Measurements from ENCODE around the gene ETV1. TPM values are rescaled to one million over a fixed set of nuclear protein-coding genes. Genes with fewer than 3 reads are reported as not detected.
A peak's percentile ranks its signal among the peaks of the same experiment; 100 is the strongest.

The ETV1 gene
- total RNA-seq, 1 experiment from 2014 or later = 23.3 TPM

DNA sequence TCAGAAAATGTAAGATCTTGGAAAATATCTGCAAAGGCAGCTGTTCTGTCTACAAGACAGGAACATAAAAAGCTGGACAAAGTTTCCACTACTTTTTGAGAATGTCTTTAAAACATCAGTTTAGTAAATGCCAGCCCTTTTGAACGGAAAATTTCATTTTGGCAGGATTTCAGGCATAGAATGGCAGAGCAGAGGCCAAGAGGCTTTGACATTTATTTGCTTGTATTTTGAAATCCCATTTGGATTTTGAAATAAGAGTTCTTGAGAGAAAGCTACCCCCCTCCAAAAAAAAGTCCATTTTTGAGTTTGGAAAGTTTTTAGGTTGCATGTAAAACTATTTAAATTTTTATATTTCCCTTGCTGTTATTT, 3.1 kb upstream of the ETV1 start:
- ChIA-PET CTCF (interaction anchor here (1.0 kb wide), 1 partner anchor 12 kb away, joined by 3 read pairs; no protein-coding TSS in a partner anchor), POLR2A (no interaction called here), RAD21 (ENCODE audit: low non-redundant PET in 1 of 2, low total read pairs in 2 of 2, uncharacterized antibody in 2 of 2, unreplicated experiment in 2 of 2) (no interaction called here)
- no peak overlapping the region for H3K9ac ChIP-seq (ENCODE audit: low read length)
- intact Hi-C loops (cut with micrococcal nuclease) = no loop called here
- no peaks in the 10 kb centered on the region for H3K27me3 ChIP-seq (ENCODE audit: insufficient read depth, low read length)
- BruUV-seq (replicated peaks) = no TSS peak
- no peaks in the 10 kb centered on the region for H3K79me2 ChIP-seq (ENCODE audit: insufficient read depth, low read length)
- TF ChIP-seq EGR1 (IDR thresholded peaks at IDR 0.05; ENCODE audit: low read depth) (no peak), ZNF274 (IDR thresholded peaks at IDR 0.05; ENCODE audit: low read depth, low read length) (no peak), EZH2 (IDR thresholded peaks at IDR 0.05) (no peak), SRF (IDR thresholded peaks at IDR 0.05; ENCODE audit: low read depth) (no peak), TCF7L2 (IDR thresholded peaks at IDR 0.05; ENCODE audit: borderline replicate concordance, extremely low read depth, insufficient read depth, insufficient read length) (no peak), SP1 (IDR thresholded peaks at IDR 0.05; ENCODE audit: low read depth) (no peak), RAD21 (IDR thresholded peaks at IDR 0.05; ENCODE audit: low read depth) (no peak), FOSL1 (IDR thresholded peaks at IDR 0.05; ENCODE audit: low read depth) (no peak), POLR2A (IDR thresholded peaks at IDR 0.05; ENCODE audit: borderline replicate concordance, extremely low read depth, insufficient read depth, insufficient read length) (no peak), JUND (IDR thresholded peaks at IDR 0.05) (no peak), ZFX (IDR thresholded peaks at IDR 0.05) (no peak)
- TF ChIP-seq, protein P1, sequence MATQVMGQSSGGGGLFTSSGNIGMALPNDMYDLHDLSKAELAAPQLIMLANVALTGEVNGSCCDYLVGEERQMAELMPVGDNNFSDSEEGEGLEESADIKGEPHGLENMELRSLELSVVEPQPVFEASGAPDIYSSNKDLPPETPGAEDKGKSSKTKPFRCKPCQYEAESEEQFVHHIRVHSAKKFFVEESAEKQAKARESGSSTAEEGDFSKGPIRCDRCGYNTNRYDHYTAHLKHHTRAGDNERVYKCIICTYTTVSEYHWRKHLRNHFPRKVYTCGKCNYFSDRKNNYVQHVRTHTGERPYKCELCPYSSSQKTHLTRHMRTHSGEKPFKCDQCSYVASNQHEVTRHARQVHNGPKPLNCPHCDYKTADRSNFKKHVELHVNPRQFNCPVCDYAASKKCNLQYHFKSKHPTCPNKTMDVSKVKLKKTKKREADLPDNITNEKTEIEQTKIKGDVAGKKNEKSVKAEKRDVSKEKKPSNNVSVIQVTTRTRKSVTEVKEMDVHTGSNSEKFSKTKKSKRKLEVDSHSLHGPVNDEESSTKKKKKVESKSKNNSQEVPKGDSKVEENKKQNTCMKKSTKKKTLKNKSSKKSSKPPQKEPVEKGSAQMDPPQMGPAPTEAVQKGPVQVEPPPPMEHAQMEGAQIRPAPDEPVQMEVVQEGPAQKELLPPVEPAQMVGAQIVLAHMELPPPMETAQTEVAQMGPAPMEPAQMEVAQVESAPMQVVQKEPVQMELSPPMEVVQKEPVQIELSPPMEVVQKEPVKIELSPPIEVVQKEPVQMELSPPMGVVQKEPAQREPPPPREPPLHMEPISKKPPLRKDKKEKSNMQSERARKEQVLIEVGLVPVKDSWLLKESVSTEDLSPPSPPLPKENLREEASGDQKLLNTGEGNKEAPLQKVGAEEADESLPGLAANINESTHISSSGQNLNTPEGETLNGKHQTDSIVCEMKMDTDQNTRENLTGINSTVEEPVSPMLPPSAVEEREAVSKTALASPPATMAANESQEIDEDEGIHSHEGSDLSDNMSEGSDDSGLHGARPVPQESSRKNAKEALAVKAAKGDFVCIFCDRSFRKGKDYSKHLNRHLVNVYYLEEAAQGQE (IDR thresholded peaks at IDR 0.05; ENCODE audit: low read depth) = no peak
- TF ChIP-seq, protein P2, sequence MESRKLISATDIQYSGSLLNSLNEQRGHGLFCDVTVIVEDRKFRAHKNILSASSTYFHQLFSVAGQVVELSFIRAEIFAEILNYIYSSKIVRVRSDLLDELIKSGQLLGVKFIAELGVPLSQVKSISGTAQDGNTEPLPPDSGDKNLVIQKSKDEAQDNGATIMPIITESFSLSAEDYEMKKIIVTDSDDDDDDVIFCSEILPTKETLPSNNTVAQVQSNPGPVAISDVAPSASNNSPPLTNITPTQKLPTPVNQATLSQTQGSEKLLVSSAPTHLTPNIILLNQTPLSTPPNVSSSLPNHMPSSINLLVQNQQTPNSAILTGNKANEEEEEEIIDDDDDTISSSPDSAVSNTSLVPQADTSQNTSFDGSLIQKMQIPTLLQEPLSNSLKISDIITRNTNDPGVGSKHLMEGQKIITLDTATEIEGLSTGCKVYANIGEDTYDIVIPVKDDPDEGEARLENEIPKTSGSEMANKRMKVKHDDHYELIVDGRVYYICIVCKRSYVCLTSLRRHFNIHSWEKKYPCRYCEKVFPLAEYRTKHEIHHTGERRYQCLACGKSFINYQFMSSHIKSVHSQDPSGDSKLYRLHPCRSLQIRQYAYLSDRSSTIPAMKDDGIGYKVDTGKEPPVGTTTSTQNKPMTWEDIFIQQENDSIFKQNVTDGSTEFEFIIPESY (IDR thresholded peaks at IDR 0.05; ENCODE audit: extremely low read depth, insufficient replicate concordance, low read length) = no peak
- TF ChIP-seq, protein P3, sequence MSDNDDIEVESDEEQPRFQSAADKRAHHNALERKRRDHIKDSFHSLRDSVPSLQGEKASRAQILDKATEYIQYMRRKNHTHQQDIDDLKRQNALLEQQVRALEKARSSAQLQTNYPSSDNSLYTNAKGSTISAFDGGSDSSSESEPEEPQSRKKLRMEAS (IDR thresholded peaks at IDR 0.05) = no peak
- TF ChIP-seq, protein P4, sequence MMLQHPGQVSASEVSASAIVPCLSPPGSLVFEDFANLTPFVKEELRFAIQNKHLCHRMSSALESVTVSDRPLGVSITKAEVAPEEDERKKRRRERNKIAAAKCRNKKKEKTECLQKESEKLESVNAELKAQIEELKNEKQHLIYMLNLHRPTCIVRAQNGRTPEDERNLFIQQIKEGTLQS (IDR thresholded peaks at IDR 0.05) = no peak
- peaks cover 9 to 13% of the 10 kb centered on the region in 2 experiments; a peak in 3 of 4 replicates for H3K4me1 ChIP-seq (ENCODE audit: control insufficient read depth in 1 of 2, insufficient read depth in 2 of 2, low read length in 2 of 2)
- peak overlapping the region; percentile 68; the same call in 1 of the 2 replicates for H3K27ac ChIP-seq (ENCODE audit: low read depth, low read length)
- no peak overlapping the region for H3K4me2 ChIP-seq (ENCODE audit: low read length)
- no peak for DNase-seq (ENCODE audit: low read depth, low spot score)
- H4K20me1 ChIP-seq (ENCODE audit: insufficient read depth) = no peaks in the 10 kb centered on the region
- no peak overlapping the region for H3K4me3 ChIP-seq (replicated peaks in 1 of 2; ENCODE audit: low read depth in 1 of 2, low read length in 2 of 2)
- no peaks in the 10 kb centered on the region; the same call in 1 of the 2 replicates for H3K9me2 ChIP-seq (ENCODE audit: insufficient read depth)
- H3K9me3 ChIP-seq (ENCODE audit: control insufficient read depth in 1 of 2, insufficient read depth in 1 of 2, low read depth in 1 of 2, low read length in 2 of 2) = no peaks in the 10 kb centered on the region
- peak overlapping the region; percentile 65 for H2AFZ ChIP-seq (ENCODE audit: low read depth, low read length, poor library complexity, severe bottlenecking)
- no peaks in the 10 kb centered on the region for H3K36me3 ChIP-seq (ENCODE audit: control insufficient read depth in 1 of 2, insufficient read depth in 2 of 2, low read length in 2 of 2)
- ATAC-seq = no peak
